ENCODE measurements around the gene KIF3A.

DNA sequence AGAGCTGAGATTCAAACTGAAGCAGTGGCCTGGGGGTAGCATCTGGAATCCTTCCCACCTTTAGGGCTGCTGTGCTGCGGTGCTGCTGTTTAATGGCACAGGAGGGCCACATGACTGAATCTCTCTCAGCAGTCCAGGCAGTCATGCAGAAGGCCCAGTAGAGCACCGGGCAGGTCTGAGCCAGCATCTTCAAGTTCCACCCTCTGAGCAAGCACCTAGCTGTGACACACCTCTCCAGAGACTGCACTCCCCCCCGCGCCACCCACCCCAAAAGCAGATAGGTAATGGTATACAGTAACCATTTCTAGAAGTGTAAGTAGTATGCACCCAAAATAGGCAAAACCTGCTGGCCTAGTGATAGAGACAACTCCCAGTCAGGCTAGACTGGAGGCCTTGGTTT lies 55.4 kb downstream of the KIF3A start:
- TF ChIP-seq CTCF (IDR thresholded peaks at IDR 0.05) = no peak
- TF ChIP-seq POLR2A (IDR thresholded peaks at IDR 0.05) = no peak

Measured in esophagus squamous epithelium (tissue), 4 donors.